ENCODE data around the gene KCNK5. TPM values are rescaled to one million over a fixed set of nuclear protein-coding genes. Genes with fewer than 3 reads are reported as not detected.

The KCNK5 gene
- total and polyA plus RNA-seq, 9 of the 15 experiments (the other 6 are each of a cell fraction or from before 2014, with no cell fraction given), result 1.5 to 45.8 (median 25.8) TPM

GRCh38 chr6:39221779-39222641 is 7.3 kb downstream of the KCNK5 start (continued):
- TF ChIP-seq ZNF277 (CRISPR knock-in tag; IDR thresholded peaks at IDR 0.05; ENCODE audit: borderline replicate concordance) (no peak), DPF2 (IDR thresholded peaks at IDR 0.05) (peak; percentile 81), SMC3 (conservative IDR thresholded peaks at IDR 0.05; ENCODE audit: insufficient read depth, low read depth, low read length) (no peak), ZNF197 (CRISPR knock-in tag; IDR thresholded peaks at IDR 0.05; ENCODE audit: low read depth) (peak; percentile 66), ZNF717 (CRISPR knock-in tag; IDR thresholded peaks at IDR 0.05) (no peak), ARHGAP35 (IDR thresholded peaks at IDR 0.05; ENCODE audit: partially characterized antibody) (no peak), BRCA1 (IDR thresholded peaks at IDR 0.05) (no peak), BRCA1 (CRISPR knock-in tag; IDR thresholded peaks at IDR 0.05) (no peak), ZNF609 (CRISPR knock-in tag; IDR thresholded peaks at IDR 0.05; ENCODE audit: borderline replicate concordance) (no peak), KLF1 (tag; IDR thresholded peaks at IDR 0.05) (no peak)
- TF ChIP-seq, protein P1, sequence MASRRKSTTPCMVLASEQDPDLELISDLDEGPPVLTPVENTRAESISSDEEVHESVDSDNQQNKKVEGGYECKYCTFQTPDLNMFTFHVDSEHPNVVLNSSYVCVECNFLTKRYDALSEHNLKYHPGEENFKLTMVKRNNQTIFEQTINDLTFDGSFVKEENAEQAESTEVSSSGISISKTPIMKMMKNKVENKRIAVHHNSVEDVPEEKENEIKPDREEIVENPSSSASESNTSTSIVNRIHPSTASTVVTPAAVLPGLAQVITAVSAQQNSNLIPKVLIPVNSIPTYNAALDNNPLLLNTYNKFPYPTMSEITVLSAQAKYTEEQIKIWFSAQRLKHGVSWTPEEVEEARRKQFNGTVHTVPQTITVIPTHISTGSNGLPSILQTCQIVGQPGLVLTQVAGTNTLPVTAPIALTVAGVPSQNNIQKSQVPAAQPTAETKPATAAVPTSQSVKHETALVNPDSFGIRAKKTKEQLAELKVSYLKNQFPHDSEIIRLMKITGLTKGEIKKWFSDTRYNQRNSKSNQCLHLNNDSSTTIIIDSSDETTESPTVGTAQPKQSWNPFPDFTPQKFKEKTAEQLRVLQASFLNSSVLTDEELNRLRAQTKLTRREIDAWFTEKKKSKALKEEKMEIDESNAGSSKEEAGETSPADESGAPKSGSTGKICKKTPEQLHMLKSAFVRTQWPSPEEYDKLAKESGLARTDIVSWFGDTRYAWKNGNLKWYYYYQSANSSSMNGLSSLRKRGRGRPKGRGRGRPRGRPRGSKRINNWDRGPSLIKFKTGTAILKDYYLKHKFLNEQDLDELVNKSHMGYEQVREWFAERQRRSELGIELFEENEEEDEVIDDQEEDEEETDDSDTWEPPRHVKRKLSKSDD (conservative IDR thresholded peaks at IDR 0.05; ENCODE audit: low read length), result no peak
- TF ChIP-seq, protein P2, sequence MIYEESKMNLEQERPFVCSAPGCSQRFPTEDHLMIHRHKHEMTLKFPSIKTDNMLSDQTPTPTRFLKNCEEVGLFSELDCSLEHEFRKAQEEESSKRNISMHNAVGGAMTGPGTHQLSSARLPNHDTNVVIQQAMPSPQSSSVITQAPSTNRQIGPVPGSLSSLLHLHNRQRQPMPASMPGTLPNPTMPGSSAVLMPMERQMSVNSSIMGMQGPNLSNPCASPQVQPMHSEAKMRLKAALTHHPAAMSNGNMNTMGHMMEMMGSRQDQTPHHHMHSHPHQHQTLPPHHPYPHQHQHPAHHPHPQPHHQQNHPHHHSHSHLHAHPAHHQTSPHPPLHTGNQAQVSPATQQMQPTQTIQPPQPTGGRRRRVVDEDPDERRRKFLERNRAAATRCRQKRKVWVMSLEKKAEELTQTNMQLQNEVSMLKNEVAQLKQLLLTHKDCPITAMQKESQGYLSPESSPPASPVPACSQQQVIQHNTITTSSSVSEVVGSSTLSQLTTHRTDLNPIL (CRISPR knock-in tag; IDR thresholded peaks at IDR 0.05), result no peak
- TF ChIP-seq, protein P3, sequence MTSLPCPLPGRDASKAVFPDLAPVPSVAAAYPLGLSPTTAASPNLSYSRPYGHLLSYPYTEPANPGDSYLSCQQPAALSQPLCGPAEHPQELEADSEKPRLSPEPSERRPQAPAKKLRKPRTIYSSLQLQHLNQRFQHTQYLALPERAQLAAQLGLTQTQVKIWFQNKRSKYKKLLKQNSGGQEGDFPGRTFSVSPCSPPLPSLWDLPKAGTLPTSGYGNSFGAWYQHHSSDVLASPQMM (CRISPR knock-in tag; IDR thresholded peaks at IDR 0.05), result no peak
- TF ChIP-seq, protein P4, sequence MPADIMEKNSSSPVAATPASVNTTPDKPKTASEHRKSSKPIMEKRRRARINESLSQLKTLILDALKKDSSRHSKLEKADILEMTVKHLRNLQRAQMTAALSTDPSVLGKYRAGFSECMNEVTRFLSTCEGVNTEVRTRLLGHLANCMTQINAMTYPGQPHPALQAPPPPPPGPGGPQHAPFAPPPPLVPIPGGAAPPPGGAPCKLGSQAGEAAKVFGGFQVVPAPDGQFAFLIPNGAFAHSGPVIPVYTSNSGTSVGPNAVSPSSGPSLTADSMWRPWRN (IDR thresholded peaks at IDR 0.05; ENCODE audit: low read depth), result no peak
